NCI-H345 (cell line): Measurements from ENCODE around the gene RASSF7.
"Not testable (repeated sequence)": the region's sequence is repeated elsewhere in the genome, so short reads cannot be mapped to it uniquely, and the experiment has no call there.

Experiments used
- DNase-seq: peaks from one replicate; lab custom pipeline; 2025; lab: John Stamatoyannopoulos, UW

The RASSF7 gene

GRCh38 chr11:560305-561147 is at the start of gene RASSF7, which contains the start of gene LMNTD2:
Gene RASSF7, plus strand, starts transcription at chr11:560970. Its CDS starts 799 bp downstream, at chr11:561769.
Gene LMNTD2, minus strand, starts transcription at chr11:560738. Its CDS starts 22 bp downstream, at chr11:560716.
- peak; percentile 96 for DNase-seq

- no peak for DNase-seq
These were observed 47.8 kb upstream of the RASSF7 start for GRCh38 chr11:512761-513595.

GRCh38 chr11:514606-515005 is 46.2 kb upstream of the RASSF7 start:
- no peak for DNase-seq

- DNase-seq, result no peak
These were observed 45.6 kb upstream of the RASSF7 start for GRCh38 chr11:515131-515530.

GRCh38 chr11:516400-516799 is 44.4 kb upstream of the RASSF7 start:
- DNase-seq, result no peak

- not testable (repeated sequence) for DNase-seq
These were observed 43.7 kb upstream of the RASSF7 start for GRCh38 chr11:516918-517685.

GRCh38 chr11:518463-519202 is 42.1 kb upstream of the RASSF7 start:
- no peak for DNase-seq

- DNase-seq, result no peak
These were observed 40.2 kb upstream of the RASSF7 start for GRCh38 chr11:520428-521176.

- DNase-seq, result no peak
These were observed 39.5 kb upstream of the RASSF7 start for GRCh38 chr11:521177-521688.

GRCh38 chr11:526192-526591 is 34.6 kb upstream of the RASSF7 start:
- DNase-seq, result no peak

GRCh38 chr11:528166-528814 is 32.5 kb upstream of the RASSF7 start:
- DNase-seq, result no peak

- peak; percentile 37 for DNase-seq
These were observed 31.7 kb upstream of the RASSF7 start for GRCh38 chr11:528815-529727.

- no peak for DNase-seq
These were observed 30.9 kb upstream of the RASSF7 start for GRCh38 chr11:529728-530411.

- no peak for DNase-seq
These were observed 29.6 kb upstream of the RASSF7 start for GRCh38 chr11:530960-531831.

- no peak for DNase-seq
These were observed 28.7 kb upstream of the RASSF7 start for GRCh38 chr11:531919-532526.

GRCh38 chr11:532527-532985 is 28.2 kb upstream of the RASSF7 start:
- no peak for DNase-seq
